Breast epithelium (tissue), 3 donors: ENCODE measurements around the gene SSTR3.

Experiments
- CTCF ChIP-seq, 3 donors: fragments of 450-650 bp; IDR thresholded peaks; one replicate each; pipeline ENCODE4 v1.5.1; 2016 to 2017; ENCODE audit warnings: antibody characterized with exemption in 3 of 3, mild to moderate bottlenecking in 3 of 3, moderate library complexity in 3 of 3
- POLR2A ChIP-seq: fragments of 450-650 bp; IDR thresholded peaks from one replicate; pipeline ENCODE4 v1.6.1; 2016; ENCODE audit warnings: antibody characterized with exemption, mild to moderate bottlenecking, moderate library complexity
- POLR2AphosphoS5 ChIP-seq, 3 donors: sonication (generic); formaldehyde crosslinking; IDR thresholded peaks; one replicate each; pipeline ENCODE4 v1.6.1; 2017; ENCODE audit warnings: antibody characterized with exemption in 3 of 3

GRCh38 chr22:37192741-37193140 is 19.5 kb downstream of the SSTR3 start:
- no peak for TF ChIP-seq CTCF (IDR thresholded peaks at IDR 0.05)
- TF ChIP-seq POLR2A: no peak
- TF ChIP-seq POLR2AphosphoS5 (IDR thresholded peaks at IDR 0.05): no peak
